Activated CD8-positive, alpha-beta memory T cell treated with anti-CD3 and anti-CD28 coated beads for 24 hours (primary cell): ENCODE data around the gene CBX7.
A peak's percentile ranks its signal among the peaks of the same experiment; 100 is the strongest.

Experiments
- DNase-seq: peaks from one replicate; pipeline ENCODE4 v3.0.0-alpha.2; 2020

CBX7 gene

DNA sequence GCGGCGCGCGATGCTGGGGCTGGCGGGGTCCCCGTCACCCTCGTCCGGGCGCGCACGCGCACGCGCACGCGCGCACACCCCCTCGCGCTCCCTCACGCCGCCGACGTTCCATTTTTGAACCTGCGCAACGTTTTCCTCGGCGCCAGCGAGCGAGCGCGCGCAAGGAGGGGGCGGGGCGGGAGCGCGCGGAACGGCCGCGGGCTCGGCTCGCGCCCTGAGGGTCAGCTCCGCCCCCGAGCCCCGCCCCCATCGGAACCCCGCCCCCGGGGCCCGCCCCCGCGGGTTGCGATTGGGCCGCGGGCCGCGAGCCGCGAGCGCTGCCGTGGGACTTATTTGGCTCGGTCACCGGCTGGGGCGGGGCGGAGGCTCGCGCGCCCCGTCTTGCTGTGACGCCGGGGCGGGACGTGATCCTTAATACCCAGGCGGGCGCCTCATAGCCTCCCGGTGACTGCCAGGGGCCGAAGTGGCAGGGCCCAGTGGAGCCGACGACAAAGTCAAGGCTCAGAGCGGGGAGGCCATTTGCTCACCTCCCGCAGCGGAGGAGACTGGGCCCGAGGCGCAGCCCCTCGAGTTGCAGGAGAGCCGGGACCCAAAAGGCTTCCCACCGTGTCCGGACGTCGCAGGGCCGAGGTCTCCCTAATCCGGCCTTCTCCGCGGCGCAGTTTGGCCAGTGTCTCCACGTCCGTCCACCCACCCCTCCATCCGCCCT, at the start of gene CBX7:
Gene CBX7, minus strand, starts transcription at position 170 of the 709 bp plus-strand sequence. CDS start 236 bp downstream, outside the sequence.
- DNase-seq = peak; percentile 99

DNA sequence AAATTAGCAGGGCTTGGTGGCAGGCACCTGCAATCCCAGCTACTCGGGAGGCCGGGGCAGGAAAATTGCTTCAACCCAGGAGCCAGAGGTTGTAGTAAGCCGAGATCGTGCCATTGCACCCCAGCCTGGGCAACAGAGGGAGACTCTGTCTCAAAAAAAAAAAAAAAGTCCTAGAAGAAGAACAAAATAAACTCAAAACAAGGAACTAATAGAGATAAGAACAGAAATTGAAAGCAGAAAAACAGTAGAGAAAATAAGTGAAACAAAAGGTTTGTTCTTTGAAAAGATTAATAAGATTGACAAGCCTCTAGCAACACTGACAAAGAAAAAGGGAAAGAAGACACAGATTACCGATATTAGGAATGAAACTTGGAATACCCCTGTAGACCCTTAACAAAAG, 45.1 kb upstream of the CBX7 start:
- peak; percentile 33 for DNase-seq

DNA sequence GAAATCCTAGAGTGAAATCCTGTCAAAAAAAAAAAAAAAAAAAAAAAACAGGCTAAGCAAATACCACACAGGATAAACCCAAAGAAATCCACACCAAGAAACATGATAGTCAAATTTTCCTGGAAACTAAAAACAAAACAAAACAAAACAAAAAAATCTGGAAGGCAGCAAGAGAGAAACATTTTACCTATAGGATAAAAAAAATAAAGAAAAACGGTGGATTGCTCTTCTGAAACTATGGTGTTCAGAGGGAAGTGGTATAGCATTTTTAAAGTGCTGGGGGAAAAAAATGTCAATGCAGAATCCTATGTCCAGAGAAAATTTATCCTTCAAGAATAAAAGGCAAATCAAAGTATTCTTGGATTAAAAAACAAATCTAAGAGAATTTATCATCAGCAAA, 41.6 kb upstream of the CBX7 start:
- no peak for DNase-seq

DNA sequence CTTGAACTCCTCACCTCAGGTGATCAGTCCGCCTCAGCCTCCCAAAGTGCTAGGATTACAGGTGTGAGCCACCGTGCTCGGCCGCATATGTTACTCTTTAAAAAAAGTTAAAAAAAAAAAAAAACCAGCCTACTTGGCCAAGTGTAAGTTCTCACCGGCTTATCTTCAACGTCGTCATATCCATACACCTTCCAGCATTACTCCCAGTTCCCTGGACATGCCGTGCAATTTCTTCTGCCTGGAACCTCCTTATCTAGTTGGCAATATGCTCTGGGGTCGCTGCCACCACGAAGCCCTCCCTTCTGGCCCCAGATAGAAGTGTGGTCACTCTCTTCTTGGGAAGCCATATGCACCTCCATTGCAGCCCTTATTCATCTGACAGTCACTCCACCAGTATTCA, 36.3 kb upstream of the CBX7 start:
- DNase-seq = no peak

DNA sequence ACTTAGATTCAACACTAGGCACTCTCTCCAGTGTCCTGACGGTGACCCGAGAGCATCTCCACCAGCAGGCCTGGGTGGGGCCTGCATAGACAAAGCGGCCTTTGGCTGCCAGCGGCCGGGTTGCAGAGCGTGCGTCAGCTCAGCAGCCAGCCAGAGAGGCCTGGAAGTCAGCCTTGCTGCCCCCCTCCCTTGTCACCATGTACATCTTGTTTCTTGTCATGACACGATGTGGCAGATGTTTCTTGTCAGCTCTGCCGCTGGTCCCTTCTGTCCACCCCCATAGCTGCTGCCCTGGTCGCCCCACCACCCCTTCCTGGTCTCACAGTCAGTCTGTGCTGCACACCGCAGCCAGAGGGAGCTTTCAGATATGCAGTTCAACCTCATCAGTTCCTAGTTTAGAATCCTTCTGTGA, 33.1 kb upstream of the CBX7 start:
- no peak for DNase-seq

DNA sequence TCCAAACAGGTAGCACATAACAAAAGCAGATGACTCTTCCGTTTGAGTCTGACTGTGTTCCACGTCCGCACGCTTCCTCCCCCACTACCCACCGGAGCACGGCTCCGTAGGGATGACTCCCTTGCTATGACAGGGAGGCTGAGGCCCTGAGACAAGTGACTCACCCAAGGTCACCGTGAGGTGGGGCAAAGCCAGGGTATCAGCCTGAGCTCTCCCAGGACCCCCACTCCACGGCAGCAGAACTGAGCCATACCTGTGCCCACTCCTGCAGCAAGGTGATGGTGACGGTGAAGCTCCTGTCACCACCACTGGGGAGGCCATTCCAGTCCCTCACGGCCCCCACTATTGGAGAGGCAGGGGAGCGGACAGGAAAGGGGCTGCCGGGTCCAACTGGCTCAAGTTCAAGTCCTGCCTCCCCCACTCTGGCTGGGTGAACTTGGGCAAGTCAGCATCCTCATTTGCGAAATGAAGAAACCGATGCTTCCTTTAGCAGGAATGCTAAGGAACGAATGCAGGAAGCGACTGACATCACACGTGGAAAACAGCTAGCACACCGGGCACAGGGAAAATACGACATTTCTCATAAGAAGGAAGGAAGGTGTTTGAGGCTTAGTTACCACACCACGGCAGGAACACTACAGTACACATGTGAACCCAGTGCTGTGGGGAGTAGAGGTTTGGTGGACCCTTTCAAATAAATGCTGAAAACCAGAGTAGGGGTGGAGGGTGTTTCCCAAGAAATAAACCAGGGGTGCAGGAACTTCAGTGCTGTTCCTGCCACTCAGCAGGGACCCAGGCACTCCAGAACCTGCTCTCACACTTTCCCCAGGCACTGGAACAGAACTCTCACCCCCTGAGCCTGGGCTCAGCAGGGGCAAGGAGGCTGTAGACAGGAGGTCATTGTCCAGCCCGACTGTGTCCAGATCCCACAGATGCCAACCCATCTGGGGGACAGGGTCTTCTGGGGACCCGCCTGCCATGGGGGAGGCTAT, 32.4 kb upstream of the CBX7 start:
- DNase-seq = no peak

DNA sequence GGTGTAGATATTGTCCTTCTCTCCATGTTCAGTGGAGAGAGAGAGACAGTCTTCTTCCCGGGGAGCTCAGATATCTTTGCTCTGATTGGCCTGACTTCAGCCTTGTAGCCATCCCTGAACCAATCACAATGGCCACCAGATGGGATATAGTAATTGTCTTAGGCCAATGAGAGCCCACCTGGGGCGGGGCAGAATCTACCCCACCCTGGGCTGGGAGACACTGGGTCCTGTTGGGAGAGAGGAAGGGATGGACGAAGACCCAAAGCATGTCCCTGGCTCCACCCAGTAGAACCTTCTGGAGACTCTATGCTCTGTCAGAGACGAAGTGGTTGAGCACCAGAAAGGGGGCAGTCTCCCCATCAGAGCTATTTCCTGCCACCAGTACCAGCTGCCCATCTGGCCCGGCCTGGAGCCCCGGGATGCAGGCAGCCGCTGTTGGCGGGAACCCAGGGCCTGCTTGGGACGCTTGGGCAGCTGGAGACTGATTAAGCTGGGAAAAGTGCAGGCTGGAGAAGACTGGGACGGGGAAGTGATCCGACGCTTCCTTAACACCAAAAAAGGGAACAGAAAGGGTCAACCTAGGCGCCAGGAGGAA, 31.6 kb upstream of the CBX7 start:
- DNase-seq = no peak

DNA sequence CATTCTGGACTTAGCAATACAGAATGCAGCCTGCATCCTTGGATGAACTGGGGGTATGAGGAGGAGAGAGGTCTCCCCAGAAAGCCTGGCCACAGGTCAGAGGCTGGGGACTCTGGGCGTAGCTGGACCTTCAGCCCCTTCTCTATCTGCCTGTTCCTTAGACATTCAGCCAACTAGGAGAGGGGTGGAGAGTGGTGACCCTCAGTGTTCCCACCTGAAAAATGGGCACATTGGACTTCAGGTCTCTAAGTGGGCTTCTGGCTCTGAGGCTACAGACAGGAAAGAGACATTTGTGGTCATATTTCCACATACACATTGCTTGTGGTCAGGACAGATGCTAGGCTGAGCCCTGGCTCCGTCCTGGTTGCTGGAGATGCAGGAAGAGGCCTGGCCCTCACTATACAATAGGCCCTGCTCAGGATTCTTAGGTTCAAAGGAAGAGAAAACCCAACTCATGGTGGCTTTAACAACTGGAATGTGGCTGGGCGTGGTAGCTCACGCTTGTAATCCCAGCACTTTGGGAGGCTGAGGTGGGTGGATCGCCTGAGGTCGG, 30.1 kb upstream of the CBX7 start:
- DNase-seq = no peak

DNA sequence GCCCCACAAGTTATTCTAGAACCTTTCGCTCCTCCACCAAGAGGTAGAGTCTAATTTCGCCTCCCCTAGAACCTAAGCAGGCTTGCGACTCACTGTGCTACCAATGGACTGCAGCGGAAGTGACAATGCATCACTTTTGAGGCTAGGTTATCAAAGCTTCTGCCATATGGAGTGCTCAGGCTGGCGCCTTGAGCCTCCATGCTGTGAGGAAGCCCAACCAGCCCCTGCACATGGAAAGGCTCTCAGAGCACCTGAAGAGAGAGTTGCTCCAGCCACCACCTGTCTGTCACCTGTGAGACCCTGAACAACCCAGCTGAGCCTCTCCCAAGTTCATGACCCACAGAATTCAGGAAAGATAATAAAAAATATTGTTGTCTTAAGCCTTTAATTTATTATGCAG, 29.3 kb upstream of the CBX7 start:
- DNase-seq = no peak

DNA sequence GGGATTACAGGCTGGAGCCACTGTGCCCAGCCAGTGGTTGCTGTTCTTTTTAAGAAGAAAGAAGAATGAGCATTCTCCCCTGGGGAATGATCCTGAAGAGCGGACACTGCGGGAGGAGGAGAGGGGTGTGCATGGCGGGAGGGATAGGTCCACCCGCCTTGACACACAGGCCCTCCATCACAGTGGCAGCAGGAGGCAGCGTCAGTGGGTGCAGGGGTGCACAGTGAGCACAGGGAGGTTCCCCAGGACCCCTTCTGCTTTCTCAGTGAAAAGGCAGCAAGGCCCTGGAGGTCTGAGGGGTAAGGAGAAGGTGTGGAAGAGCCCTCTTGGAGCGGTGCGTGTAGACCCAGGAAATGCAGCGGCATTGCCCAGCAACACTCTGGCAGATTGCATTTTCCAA, 28.9 kb upstream of the CBX7 start:
- DNase-seq = no peak

DNA sequence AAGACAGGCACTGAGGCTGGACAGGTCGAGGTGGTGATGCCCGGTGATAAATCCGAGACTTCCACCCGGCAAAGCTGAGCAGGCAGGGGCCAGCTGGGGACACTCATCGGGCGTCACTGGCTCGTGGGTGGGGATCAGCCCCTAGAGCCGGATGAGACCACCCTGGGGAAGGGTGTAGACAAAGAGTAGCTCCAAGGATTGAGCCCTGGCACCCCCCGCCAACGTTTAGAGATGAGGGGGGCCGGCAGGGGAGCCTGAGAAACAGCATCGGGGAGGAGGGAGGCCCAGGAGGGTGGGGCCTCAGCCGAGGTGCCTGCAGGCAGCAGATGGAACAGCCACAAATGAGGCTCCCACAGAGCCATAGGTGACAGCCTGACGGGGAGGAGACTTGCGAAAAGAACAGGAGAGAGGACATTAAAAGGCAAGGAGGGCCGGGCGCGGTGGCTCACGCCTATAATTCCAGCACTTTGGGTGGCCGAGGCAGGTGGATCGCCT, 27.4 kb upstream of the CBX7 start:
- no peak for DNase-seq

DNA sequence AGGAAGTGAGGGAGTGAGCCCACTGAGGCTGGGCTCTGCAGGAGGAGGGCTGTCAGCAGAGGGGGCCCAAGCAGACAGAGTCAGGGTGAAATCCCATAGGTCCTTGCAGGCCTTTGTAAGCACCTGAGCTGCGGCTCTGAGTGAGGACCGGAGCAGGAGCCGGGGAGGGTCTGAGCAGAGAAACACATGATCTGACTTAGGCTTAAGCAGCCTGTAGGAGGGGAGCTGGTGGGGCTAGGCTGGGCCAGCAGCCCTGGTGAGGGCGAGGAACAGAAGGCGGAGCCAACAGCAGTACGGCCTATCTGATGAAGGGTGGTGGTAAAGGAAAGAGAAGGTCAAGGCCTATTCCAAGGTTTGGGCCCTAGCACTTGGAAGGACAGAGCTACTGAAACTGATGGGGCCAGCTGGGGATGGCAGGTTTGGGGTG, 26.9 kb upstream of the CBX7 start:
- DNase-seq = peak; percentile 55

DNA sequence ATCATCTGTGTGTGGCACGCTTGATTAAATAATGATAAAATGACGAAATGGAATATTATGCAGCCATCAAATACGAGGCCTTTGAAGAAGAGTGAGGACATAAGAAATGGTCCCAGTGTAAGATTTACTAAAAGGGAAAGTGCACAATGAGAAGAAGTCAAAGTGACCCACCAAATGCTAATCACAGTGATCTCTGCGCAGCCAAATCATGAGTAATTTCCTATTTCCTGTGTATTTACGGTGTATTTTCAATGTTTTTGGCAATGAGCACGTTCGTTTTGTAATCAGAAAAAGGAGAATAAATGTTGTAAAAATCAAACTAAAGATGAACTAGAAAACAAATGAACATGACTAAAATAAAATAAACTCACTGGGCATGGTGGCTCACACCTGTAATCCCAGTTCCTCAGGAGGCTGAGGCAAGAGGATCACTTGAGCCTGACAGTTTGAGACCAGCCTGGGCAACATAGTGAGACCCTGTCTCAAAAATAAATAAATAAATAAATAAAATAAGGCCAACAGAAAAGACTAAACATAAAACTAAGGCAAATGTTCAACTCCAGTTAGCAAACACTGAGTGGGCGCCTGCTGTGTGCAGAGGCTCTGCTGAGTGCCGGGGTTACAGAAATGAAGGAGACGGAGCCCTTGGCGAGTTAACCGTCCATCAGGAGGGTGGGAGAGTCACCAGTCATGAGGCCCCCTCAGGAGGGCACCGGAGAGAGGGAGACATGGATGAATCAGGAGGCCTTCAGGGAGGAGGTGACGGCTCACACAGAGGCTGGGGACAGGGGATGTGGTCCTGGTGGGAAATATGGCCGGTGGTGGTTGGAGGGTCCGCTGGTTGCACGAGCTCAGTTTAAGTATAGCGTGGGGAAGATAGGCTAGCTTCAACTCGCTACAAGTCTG, 26.0 kb upstream of the CBX7 start:
- DNase-seq = peak; percentile 52

DNA sequence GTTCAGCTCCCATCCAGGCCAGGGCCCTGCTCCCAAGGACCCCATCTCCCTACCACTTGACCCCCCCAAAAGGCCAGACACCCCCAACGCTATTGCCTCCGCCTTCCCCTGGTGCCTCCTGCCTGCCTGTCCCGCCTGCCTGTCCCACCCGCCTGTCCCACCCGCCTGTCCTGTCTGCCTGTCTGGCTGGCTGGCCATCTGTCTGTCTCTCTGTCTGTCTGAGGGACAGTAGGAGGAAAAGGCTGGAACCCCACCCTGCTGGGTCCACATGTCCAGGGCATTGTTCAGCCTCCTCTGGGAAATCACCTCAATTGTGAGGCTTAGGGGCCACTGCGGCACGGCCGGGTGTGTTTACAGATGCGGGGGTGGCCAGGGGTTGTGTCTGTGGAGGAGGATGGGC, 25.3 kb upstream of the CBX7 start:
- peak; percentile 55 for DNase-seq

DNA sequence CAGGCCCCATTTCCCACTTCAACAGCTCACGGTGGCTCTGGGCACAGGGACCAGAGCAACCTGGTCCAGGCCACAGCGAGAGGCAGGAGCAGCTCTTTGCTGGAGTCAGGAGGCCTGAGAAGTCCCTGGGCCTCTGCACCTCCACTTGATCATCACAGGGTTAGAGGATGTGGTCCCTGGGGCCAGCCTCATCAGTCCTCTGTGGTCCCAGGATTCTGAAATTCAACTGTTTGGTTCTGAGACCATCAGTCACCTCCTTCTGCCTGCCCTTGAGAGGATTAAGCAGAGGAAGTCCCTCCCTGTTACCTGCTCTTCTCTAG, 24.9 kb upstream of the CBX7 start:
- DNase-seq = no peak

DNA sequence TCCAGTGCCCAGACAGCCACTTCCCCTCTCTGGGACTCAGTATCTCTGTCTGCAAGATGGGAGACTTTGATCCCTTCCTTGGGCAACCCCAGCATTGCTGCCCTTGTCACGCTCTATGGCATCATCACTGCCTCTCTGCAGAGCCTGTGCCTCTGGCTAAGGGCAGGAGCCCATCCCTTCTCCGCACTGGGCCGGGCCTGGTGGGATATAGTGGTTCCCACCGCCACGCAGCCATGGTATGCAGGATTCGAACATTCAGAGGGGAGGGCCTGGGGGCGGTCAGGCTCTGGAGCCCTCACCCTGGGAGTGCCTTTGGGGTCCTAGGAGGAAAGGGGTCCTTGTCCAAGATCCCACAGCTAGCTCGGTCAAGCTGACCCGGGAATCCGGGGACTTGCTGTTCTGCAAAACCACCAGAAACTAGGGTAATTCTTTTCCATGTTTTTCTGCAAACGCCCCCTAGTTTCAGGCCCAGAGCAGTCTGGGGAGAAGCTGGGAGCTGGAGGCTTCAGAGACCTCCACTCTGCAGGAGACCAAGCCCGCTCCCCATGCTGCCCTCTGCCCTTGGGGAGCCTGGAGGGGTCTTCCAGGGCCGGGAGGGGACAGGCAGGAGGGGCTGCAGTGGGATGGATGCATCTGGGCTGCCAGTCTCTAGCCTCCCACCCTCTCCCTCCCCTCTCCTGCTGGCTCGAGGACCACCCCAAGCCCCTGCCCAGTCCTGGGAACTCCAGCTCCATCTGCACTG, 24.4 kb upstream of the CBX7 start:
- DNase-seq = peak; percentile 57

DNA sequence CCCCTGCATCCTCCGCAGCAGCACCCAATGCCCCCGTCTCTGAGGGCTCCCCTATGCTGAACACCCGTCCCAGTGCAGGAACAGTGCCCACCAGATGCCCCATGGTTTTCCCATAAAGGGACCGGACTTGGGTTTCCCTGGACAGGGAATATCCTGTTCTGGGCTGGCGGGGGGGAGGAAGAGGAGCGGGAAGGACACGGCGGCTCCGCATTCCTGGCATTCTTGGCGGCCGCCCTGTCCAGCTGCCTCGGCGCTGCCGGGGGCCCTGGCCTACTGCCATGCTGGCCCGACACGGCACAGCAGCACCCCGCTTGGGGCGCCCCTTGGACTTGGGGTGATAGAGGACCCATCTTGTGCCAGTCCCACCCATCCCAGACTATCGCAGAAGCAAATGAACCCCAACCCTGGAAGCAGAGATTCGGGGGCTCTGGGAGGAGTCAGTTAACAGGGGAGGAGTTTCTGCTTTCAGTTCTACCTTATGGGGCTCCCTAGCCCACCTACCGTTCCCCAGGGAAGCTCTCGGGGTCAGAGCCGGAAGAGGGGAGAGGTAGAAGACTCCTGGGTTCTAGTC, 23.7 kb upstream of the CBX7 start:
- peak; percentile 55 for DNase-seq

DNA sequence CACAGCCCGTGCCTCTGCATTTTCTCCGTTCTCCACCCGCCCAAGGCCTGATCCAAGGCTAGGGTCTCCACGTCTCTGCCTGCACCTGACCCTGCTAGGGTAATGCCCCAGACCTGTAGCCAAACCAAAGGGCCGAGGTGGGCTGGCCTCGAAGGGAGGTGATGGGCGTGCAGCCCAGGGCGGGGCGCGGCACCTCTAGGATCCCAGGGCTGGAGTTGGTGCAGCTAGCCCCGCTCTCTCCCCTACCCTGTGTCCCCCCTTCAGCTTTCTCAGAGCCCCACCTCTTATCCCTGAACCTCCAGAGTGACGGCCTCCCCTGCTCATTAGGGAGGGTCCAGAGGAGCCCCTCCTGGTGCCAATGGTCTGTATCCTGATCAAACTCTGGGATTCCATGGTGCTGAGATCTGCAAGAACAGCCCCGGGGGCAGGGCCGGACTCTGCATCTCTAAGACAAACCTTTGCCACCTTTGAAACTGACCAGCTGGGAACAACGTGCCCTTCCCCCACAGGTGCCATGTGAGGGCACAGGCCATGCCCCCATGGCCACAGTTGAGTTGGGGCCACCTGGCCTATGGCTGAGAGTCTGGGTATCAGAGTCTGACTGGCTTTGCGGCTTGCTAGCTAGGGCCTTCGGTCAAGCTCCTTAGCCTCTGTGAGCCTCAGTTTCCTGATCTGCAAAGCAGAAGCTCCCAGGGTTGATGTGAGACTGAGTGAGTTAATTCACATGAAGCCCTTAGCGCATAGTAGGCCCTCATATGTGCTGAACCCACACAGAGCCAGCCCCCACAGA, 23.1 kb upstream of the CBX7 start:
- peak; percentile 59 for DNase-seq

DNA sequence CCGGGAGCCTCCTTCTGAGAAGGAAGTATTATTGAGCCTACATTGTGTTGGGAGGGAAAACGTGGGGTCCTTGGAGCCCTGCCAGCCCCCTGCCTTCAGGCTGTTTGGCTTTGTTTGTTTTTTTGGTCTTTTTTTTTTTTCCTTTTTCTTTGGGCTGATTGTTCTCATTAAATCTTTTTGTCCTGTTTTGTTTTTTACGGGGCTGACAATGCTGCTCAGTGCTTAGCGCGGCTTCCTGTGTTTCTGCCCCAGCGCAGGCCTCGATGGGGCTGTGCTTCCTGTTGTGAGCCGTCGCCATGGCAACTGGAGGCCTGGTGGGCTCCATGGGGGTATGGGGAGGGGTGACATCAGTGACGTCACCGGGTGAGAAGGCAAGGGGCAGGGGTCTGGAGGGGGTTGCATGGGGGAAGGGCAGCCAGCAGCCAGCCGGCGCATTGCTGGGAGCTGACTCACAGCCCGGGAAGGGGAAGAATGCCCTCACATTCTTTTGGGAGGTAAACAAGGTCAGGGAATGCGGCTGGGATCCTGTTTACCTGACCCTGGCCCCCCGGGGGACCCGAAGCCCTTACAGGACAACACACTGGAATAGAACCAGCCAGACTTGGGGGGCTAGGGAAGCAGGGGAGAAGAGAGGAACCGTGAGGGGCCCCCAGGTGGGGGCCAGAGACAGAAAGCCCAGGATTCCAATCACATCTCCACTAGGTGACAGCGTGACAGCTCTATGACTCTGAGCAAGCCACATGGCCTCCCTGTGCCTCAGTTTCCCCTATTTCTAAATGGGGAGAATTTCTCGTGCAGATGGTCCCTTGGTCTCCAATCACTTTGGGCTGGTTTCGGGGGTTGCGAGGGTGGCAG, 22.2 kb upstream of the CBX7 start:
- DNase-seq = peak; percentile 79
